DND-41 (cell line): ENCODE measurements around the gene RNF151.

ENCODE experiments used
- CTCF ChIP-seq: IDR thresholded peaks from 2 replicates; pipeline ENCODE4 v1.5.1; 2012; ENCODE audit warnings: borderline replicate concordance, low read length, moderate library complexity, mild to moderate bottlenecking; ENCODE audit not compliant: poor library complexity, severe bottlenecking; ENCODE audit errors: extremely low read depth
- EZH2 ChIP-seq: IDR thresholded peaks from 3 replicates; pipeline ENCODE4 v1.6.1; 2012; ENCODE audit warnings: borderline replicate concordance, low read depth, mild to moderate bottlenecking, moderate library complexity, low read length, inconsistent platforms; ENCODE audit not compliant: severe bottlenecking

GRCh38 chr16:1971796-1972489 lies 5.3 kb downstream of the RNF151 start, which contains the start of gene TBL3:
- TF ChIP-seq CTCF: no peak
- TF ChIP-seq EZH2: no peak
